ENCODE results near the gene NDUFAF3. TPM values are rescaled to one million over a fixed set of nuclear protein-coding genes. Genes with fewer than 3 reads are reported as not detected.

The NDUFAF3 gene
- total RNA-seq, 1 donor from 2014 or later: 67.0 TPM

DNA sequence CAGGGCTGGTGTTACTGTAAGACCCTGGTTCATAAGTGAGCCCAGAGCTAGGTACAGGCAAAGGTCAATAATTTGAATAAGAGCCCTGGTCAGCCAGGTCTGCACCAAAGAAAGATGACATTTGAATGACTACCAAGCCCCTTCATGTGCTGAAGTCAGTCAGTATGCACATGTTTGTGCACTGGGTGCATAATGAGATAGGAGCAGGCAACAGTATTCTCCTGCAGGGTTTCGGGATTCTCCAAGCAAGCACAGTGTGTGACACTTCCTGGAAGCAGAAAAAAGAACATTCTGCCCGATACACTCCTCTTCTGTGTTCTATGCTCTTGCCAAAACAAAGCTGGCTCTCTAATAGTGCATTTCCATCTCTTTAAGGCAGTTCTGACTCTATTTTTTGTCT is 12.7 kb downstream of the NDUFAF3 start:
- TF ChIP-seq, protein P1, sequence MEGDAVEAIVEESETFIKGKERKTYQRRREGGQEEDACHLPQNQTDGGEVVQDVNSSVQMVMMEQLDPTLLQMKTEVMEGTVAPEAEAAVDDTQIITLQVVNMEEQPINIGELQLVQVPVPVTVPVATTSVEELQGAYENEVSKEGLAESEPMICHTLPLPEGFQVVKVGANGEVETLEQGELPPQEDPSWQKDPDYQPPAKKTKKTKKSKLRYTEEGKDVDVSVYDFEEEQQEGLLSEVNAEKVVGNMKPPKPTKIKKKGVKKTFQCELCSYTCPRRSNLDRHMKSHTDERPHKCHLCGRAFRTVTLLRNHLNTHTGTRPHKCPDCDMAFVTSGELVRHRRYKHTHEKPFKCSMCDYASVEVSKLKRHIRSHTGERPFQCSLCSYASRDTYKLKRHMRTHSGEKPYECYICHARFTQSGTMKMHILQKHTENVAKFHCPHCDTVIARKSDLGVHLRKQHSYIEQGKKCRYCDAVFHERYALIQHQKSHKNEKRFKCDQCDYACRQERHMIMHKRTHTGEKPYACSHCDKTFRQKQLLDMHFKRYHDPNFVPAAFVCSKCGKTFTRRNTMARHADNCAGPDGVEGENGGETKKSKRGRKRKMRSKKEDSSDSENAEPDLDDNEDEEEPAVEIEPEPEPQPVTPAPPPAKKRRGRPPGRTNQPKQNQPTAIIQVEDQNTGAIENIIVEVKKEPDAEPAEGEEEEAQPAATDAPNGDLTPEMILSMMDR (conservative IDR thresholded peaks at IDR 0.05): no peak
- Mint-ChIP-seq H3K4me3 (no peak overlapping the region), H3K36me3 (peaks cover 16% of the 10 kb centered on the region), H3K9me3 (no peaks in the 10 kb centered on the region), H3K27me3 (no peaks in the 10 kb centered on the region), H3K27ac (no peak overlapping the region), H3K4me1 (ENCODE audit: unreplicated experiment) (peaks cover 2% of the 10 kb centered on the region)
- DNase-seq (ENCODE audit: extremely low spot score, unreplicated experiment): no peak

DNA sequence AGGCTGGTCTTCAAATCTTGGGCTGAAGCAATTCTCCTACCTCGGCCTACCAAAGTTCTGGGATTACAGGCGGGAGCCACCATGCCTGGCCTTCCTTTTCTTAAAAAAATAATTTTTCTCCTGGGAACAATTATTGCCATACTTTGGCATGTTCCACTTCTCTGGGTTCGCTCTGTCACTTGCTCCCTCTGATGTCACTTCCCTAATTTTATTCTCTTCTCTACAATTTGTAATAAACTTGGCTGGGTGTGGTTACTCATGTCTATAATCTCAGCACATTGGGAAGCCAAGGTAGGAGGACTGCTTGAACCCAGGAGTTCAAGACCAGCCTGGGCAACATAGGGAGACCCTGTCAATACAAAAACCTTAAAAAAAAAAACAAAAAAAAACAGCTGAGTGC is 13.4 kb downstream of the NDUFAF3 start:
- Mint-ChIP-seq H3K9me3 (no peaks in the 10 kb centered on the region), H3K27me3 (no peaks in the 10 kb centered on the region), H3K27ac (no peak overlapping the region), H3K4me3 (no peak overlapping the region), H3K4me1 (ENCODE audit: unreplicated experiment) (no peaks in the 10 kb centered on the region), H3K36me3 (peaks cover 16% of the 10 kb centered on the region)
- no peak for DNase-seq (ENCODE audit: extremely low spot score, unreplicated experiment)
- TF ChIP-seq, protein P1 (conservative IDR thresholded peaks at IDR 0.05): no peak

- TF ChIP-seq, protein P1 (conservative IDR thresholded peaks at IDR 0.05): no peak
- DNase-seq (ENCODE audit: extremely low spot score, unreplicated experiment): no peak
- H3K4me1 Mint-ChIP-seq (ENCODE audit: unreplicated experiment): no peaks in the 10 kb centered on the region
- no peaks in the 10 kb centered on the region for H3K9me3 Mint-ChIP-seq
- no peak overlapping the region for H3K4me3 Mint-ChIP-seq
- H3K36me3 Mint-ChIP-seq: peaks cover 23% of the 10 kb centered on the region
- no peaks in the 10 kb centered on the region for H3K27me3 Mint-ChIP-seq
- H3K27ac Mint-ChIP-seq: no peak overlapping the region
Measured at GRCh38 chr3:49053543-49053942, 31.6 kb downstream of the NDUFAF3 start.

- peaks cover 23% of the 10 kb centered on the region for H3K36me3 Mint-ChIP-seq
- H3K9me3 Mint-ChIP-seq: no peaks in the 10 kb centered on the region
- DNase-seq (ENCODE audit: extremely low spot score, unreplicated experiment): no peak
- no peak overlapping the region for H3K27ac Mint-ChIP-seq
- H3K4me1 Mint-ChIP-seq (ENCODE audit: unreplicated experiment): no peaks in the 10 kb centered on the region
- no peaks in the 10 kb centered on the region for H3K27me3 Mint-ChIP-seq
- TF ChIP-seq, protein P1 (conservative IDR thresholded peaks at IDR 0.05): no peak
- H3K4me3 Mint-ChIP-seq: no peak overlapping the region
Measured at GRCh38 chr3:49054344-49054862, 32.5 kb downstream of the NDUFAF3 start.

DNA sequence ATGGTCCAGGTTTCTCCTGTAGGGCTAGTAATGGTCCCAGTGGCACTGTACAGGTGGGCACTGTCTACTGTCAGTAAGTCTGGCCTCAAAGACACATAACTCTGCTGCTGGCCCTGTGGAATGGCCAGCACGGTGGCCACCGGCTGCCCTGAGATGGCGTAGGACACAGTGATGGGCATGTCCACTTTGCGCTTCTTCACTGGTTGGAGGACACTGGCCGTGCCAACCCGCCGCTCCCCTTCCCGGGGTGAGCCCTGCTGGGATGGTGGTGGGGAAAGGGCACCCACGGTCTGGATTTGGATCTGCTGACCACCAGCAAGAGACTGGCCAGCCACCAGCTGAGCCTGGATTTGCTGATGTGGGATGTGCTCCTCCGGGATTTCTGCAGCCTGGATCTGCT is 35.3 kb downstream of the NDUFAF3 start:
- H3K4me3 Mint-ChIP-seq: no peak overlapping the region
- no peaks in the 10 kb centered on the region for H3K27me3 Mint-ChIP-seq
- no peak for DNase-seq (ENCODE audit: extremely low spot score, unreplicated experiment)
- H3K9me3 Mint-ChIP-seq: no peaks in the 10 kb centered on the region
- H3K36me3 Mint-ChIP-seq: peaks cover 12% of the 10 kb centered on the region
- H3K27ac Mint-ChIP-seq: no peak overlapping the region
- no peaks in the 10 kb centered on the region for H3K4me1 Mint-ChIP-seq (ENCODE audit: unreplicated experiment)
- TF ChIP-seq, protein P1 (conservative IDR thresholded peaks at IDR 0.05): no peak

DNA sequence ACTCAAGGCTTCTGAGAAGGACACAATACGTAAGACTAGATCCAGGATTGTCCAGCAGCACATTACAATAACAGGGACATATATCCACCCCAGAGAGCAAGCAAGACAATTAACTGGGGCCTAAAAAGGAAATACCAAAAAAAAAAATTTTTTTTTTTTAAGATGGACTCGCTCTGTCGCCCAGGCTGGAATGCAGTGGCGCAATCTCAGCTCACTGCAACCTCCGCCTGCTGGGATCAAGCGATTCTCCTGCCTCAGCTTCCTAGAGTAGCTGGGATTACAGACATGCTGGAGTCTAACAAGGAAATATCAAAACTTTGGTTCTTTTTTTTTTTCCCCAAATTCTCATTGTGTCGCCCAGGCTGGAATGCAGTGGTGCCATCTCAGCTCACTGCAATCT is 36.1 kb downstream of the NDUFAF3 start:
- H3K4me1 Mint-ChIP-seq (ENCODE audit: unreplicated experiment): no peaks in the 10 kb centered on the region
- H3K36me3 Mint-ChIP-seq: peaks cover 8% of the 10 kb centered on the region
- TF ChIP-seq, protein P1 (conservative IDR thresholded peaks at IDR 0.05): no peak
- H3K27ac Mint-ChIP-seq: no peak overlapping the region
- H3K27me3 Mint-ChIP-seq: no peaks in the 10 kb centered on the region
- no peak overlapping the region for H3K4me3 Mint-ChIP-seq
- no peak for DNase-seq (ENCODE audit: extremely low spot score, unreplicated experiment)
- no peaks in the 10 kb centered on the region for H3K9me3 Mint-ChIP-seq
